ENCODE measurements around the gene LY6G5C. TPM values are rescaled to one million over a fixed set of nuclear protein-coding genes. Genes with fewer than 3 reads are reported as not detected.

The LY6G5C gene
- total and polyA plus RNA-seq, 4 donors: 2.8 to 5.0 (median 3.5) TPM

GRCh38 chr6:31702819-31703716 lies 22.2 kb upstream of the LY6G5C start, which contains the start of gene ABHD16A:
Gene ABHD16A, minus strand, starts transcription at chr6:31703324. Its CDS starts 43 bp downstream, at chr6:31703281.
- Histone ChIP-seq H3K9me3 (ENCODE audit: control insufficient read depth in 4 of 4, insufficient read depth in 3 of 4, low read length in 3 of 4) (no peaks in the 10 kb centered on the region), H3K36me3 (ENCODE audit: control insufficient read depth in 4 of 4, insufficient read depth in 4 of 4, low read length in 4 of 4) (peaks cover 0 to 12% (median 6%) of the 10 kb centered on the region in 4 donors), H3K9ac (ENCODE audit: insufficient read depth in 1 of 2, low read length in 2 of 2) (peak within 1 kb of the TSS; percentile 88 to 99), H3K4me3 (peak within 1 kb of the TSS; percentile 69), H3K4me1 (ENCODE audit: control insufficient read depth in 5 of 5, insufficient read depth in 5 of 5, low read length in 5 of 5) (peaks cover 6 to 14% (median 10%) of the 10 kb centered on the region in 5 donors), H3K27ac (ENCODE audit: low read depth in 1 of 2, low read length in 1 of 2) (peak within 1 kb of the TSS; percentile 97 to 98), H3K27me3 (ENCODE audit: control insufficient read depth in 3 of 3, insufficient read depth in 3 of 3, low read length in 2 of 3) (no peaks in the 10 kb centered on the region)
- 1% methylated on average over 54 of the region's 54 CpGs for WGBS, 2 donors
- peak; percentile 98 for ATAC-seq (ENCODE audit: insufficient read depth, low FRiP score)
- peak; percentile 99 to 100 (median 99) for DNase-seq
- TF ChIP-seq CTCF (IDR thresholded peaks at IDR 0.05; ENCODE audit: control extremely low read depth, extremely low read depth): peak; percentile 9

GRCh38 chr6:31702405-31702818 lies 21.5 kb upstream of the LY6G5C start:
- Histone ChIP-seq H3K4me3 (peak overlapping the region; percentile 69), H3K9me3 (ENCODE audit: control insufficient read depth in 4 of 4, insufficient read depth in 3 of 4, low read length in 3 of 4) (no peaks in the 10 kb centered on the region), H3K27ac (ENCODE audit: low read depth in 1 of 2, low read length in 1 of 2) (peak overlapping the region; percentile 97 to 98), H3K9ac (ENCODE audit: insufficient read depth in 1 of 2, low read length in 2 of 2) (peak overlapping the region; percentile 88 to 99), H3K36me3 (ENCODE audit: control insufficient read depth in 4 of 4, insufficient read depth in 4 of 4, low read length in 4 of 4) (peaks cover 0 to 14% (median 8%) of the 10 kb centered on the region in 4 donors), H3K4me1 (ENCODE audit: control insufficient read depth in 5 of 5, insufficient read depth in 5 of 5, low read length in 5 of 5) (peaks cover 7 to 14% (median 10%) of the 10 kb centered on the region in 5 donors), H3K27me3 (ENCODE audit: control insufficient read depth in 3 of 3, insufficient read depth in 3 of 3, low read length in 2 of 3) (no peaks in the 10 kb centered on the region)
- TF ChIP-seq CTCF (IDR thresholded peaks at IDR 0.05; ENCODE audit: control extremely low read depth, extremely low read depth): no peak
- 1% methylated on average over 10 of the region's 10 CpGs for WGBS, 2 donors
- ATAC-seq (ENCODE audit: insufficient read depth, low FRiP score) (no peak), DNase-seq (no peak)

- ATAC-seq (ENCODE audit: insufficient read depth, low FRiP score) (no peak), DNase-seq (peak in 2 of 3 donors; percentile 40 to 57)
- Histone ChIP-seq H3K4me3 (peak overlapping the region; percentile 69), H3K9ac (ENCODE audit: insufficient read depth in 1 of 2, low read length in 2 of 2) (peak overlapping the region; percentile 88 to 99), H3K36me3 (ENCODE audit: control insufficient read depth in 4 of 4, insufficient read depth in 4 of 4, low read length in 4 of 4) (peaks cover 0 to 14% (median 9%) of the 10 kb centered on the region in 4 donors), H3K9me3 (ENCODE audit: control insufficient read depth in 4 of 4, insufficient read depth in 3 of 4, low read length in 3 of 4) (no peaks in the 10 kb centered on the region), H3K4me1 (ENCODE audit: control insufficient read depth in 5 of 5, insufficient read depth in 5 of 5, low read length in 5 of 5) (peaks cover 7 to 15% (median 11%) of the 10 kb centered on the region in 5 donors), H3K27ac (ENCODE audit: low read depth in 1 of 2, low read length in 1 of 2) (peak overlapping the region; percentile 28 to 98), H3K27me3 (ENCODE audit: control insufficient read depth in 3 of 3, insufficient read depth in 3 of 3, low read length in 2 of 3) (no peaks in the 10 kb centered on the region)
- 27 to 40% methylated on average over 7 of the region's 7 CpGs for WGBS, 2 donors
- no peak for TF ChIP-seq CTCF (IDR thresholded peaks at IDR 0.05; ENCODE audit: control extremely low read depth, extremely low read depth)
These were observed 21.0 kb upstream of the LY6G5C start for GRCh38 chr6:31701666-31702404.
